ENCODE measurements around the gene STX5. TPM values are rescaled to one million over a fixed set of nuclear protein-coding genes. Genes with fewer than 3 reads are reported as not detected.

STX5 gene
- total and polyA plus RNA-seq, 10 of the 15 experiments (the other 5 are each of a cell fraction or from before 2014, with no cell fraction given), result 3.8 to 35.4 (median 27.4) TPM

- SMC1A ChIA-PET (ENCODE audit: uncharacterized antibody, unreplicated experiment), result interaction anchor here (0.9 to 5.2 kb wide), 11 partner anchors 15 to 188 kb away, joined by 3 to 36 read pairs (median 5); partner anchors contain the start of genes HNRNPUL2, POLR2G, SLC3A2 and TEX54
- CTCF ChIA-PET, result interaction anchor here (0.6 to 5.9 kb wide), 13 partner anchors 14 to 400 kb away, joined by 3 to 68 read pairs (median 3); partner anchors contain the start of genes SLC3A2, TAF6L, TEX54 and TMEM179B
- peak overlapping the region; percentile 98 for H3K4me3 ChIP-seq
- intact Hi-C loops (cut with micrococcal nuclease; ENCODE audit: unreplicated experiment) (no loop called here), in situ Hi-C loops (cut with MboI) (no loop called here)
- FAIRE-seq, result no peak
- H3K4me1 ChIP-seq (ENCODE audit: control insufficient read depth, insufficient read depth, low read length), result peaks cover 22% of the 10 kb centered on the region
- H3K79me2 ChIP-seq (ENCODE audit: control insufficient read depth, insufficient read depth, low read length), result peaks cover 92% of the 10 kb centered on the region
- RAD21 ChIA-PET (ENCODE audit: unreplicated experiment), result interaction anchor here (0.6 to 2.5 kb wide), 16 partner anchors 16 to 312 kb away, joined by 3 to 13 read pairs (median 3); partner anchors contain the start of genes B3GAT3, C11orf98, CSKMT and POLR2G
- TF ChIP-seq YY1 (IDR thresholded peaks at IDR 0.05; ENCODE audit: low read depth, low read length), result 0 out of 2 replicates have a peak, but pooled peaks have one; percentile 12
- TF ChIP-seq ZNF384 (IDR thresholded peaks at IDR 0.05; ENCODE audit: borderline replicate concordance, low read depth, low read length), result peak; percentile 56
- TF ChIP-seq SPI1 (IDR thresholded peaks at IDR 0.05; ENCODE audit: borderline replicate concordance, insufficient read depth, low read depth, low read length), result peak; percentile 60; the same call in 1 of the 2 replicates
- no peak for TF ChIP-seq RCOR1 (conservative IDR thresholded peaks at IDR 0.05; ENCODE audit: low read depth, low read length)
- TF ChIP-seq RELB (IDR thresholded peaks at IDR 0.05; ENCODE audit: low read depth), result peak; percentile 72
- peak; percentile 35 to 50; a peak in 3 of 4 replicates for TF ChIP-seq IKZF2 (IDR thresholded peaks at IDR 0.05)
- no peak for TF ChIP-seq ZBTB4 (CRISPR knock-in tag; IDR thresholded peaks at IDR 0.05)
- TF ChIP-seq IRF3 (IDR thresholded peaks at IDR 0.05), result no peak
- no peak for TF ChIP-seq ATF3 (IDR thresholded peaks at IDR 0.05; ENCODE audit: borderline replicate concordance, extremely low read depth, low read depth, low read length)
- H2AFZ ChIP-seq (ENCODE audit: control insufficient read depth, low read depth, low read length), result peak overlapping the region; percentile 45
- 0% methylated on average over 2 of the region's 2 CpGs for WGBS (ENCODE audit: insufficient coverage, insufficient replicate concordance, low lambda C conversion rate, missing lambda C conversion rate)
- DNase-seq (ENCODE audit: low read depth, low spot score), result no peak
- H4K20me1 ChIP-seq (ENCODE audit: control insufficient read depth, insufficient read depth), result 0 out of 2 replicates have a peak, but pooled peaks cover 3% of the 10 kb centered on the region
- H3K36me3 ChIP-seq (ENCODE audit: control insufficient read depth in 2 of 2, insufficient read depth in 2 of 2, low read length in 1 of 2), result peaks cover 8 to 21% of the 10 kb centered on the region in 2 experiments; a peak in 3 of 4 replicates
- H3K27me3 ChIP-seq (replicated peaks in 1 of 2; ENCODE audit: control insufficient read depth in 2 of 2, insufficient read depth in 2 of 2, low read length in 1 of 2), result no peaks in the 10 kb centered on the region
- BruUV-seq (replicated peaks), result no TSS peak
- H3K9ac ChIP-seq (ENCODE audit: control insufficient read depth, insufficient read depth, low read length), result peak overlapping the region; percentile 98
- H3K27ac ChIP-seq (ENCODE audit: control insufficient read depth, insufficient read depth), result peak overlapping the region; percentile 97
- H3K4me2 ChIP-seq (ENCODE audit: control insufficient read depth, insufficient read depth), result peak overlapping the region; percentile 64
- ATAC-seq, result no peak
- POLR2A ChIA-PET, result interaction anchor here (0.6 to 7.8 kb wide), 21 partner anchors 8 to 1942 kb away, joined by 3 to 92 read pairs (median 6); partner anchors contain the start of genes C11orf98, CSKMT, HNRNPUL2 and INTS5
- no peaks in the 10 kb centered on the region for H3K9me3 ChIP-seq (replicated peaks; ENCODE audit: control insufficient read depth, insufficient read depth, low read length)
Observed at GRCh38 chr11:62857541-62857982, 25.7 kb upstream of the STX5 start.
